Osteocyte (in vitro differentiated cells): ENCODE data around the gene RBM26. TPM values are rescaled to one million over a fixed set of nuclear protein-coding genes. Genes with fewer than 3 reads are reported as not detected.

Experiments
- DNase-seq: peaks from one replicate; pipeline ENCODE4 v3.0.0; 2021; ENCODE audit warnings: mixed read lengths; ENCODE audit not compliant: unreplicated experiment; ENCODE audit errors: extremely low spot score
- H3K27ac Mint-ChIP-seq: one replicate; pipeline ENCODE4 v1.8.0; 2021; ENCODE audit warnings: mild to moderate bottlenecking, mixed read lengths; ENCODE audit not compliant: unreplicated experiment
- H3K27me3 Mint-ChIP-seq: one replicate; pipeline ENCODE4 v1.8.0; 2021; ENCODE audit warnings: mixed read lengths; ENCODE audit not compliant: unreplicated experiment
- H3K36me3 Mint-ChIP-seq: one replicate; pipeline ENCODE4 v1.8.0; 2021; ENCODE audit warnings: mixed read lengths; ENCODE audit not compliant: unreplicated experiment
- H3K4me1 Mint-ChIP-seq: one replicate; pipeline ENCODE4 v1.8.0; 2021; ENCODE audit warnings: mixed read lengths; ENCODE audit not compliant: unreplicated experiment
- H3K4me3 Mint-ChIP-seq: one replicate; pipeline ENCODE4 v1.8.0; 2021; ENCODE audit warnings: mild to moderate bottlenecking, moderate library complexity, mixed read lengths; ENCODE audit not compliant: unreplicated experiment
- H3K9me3 Mint-ChIP-seq: one replicate; pipeline ENCODE4 v1.8.0; 2021; ENCODE audit warnings: mixed read lengths; ENCODE audit not compliant: unreplicated experiment
- total RNA-seq: library from RNA; stranded (reverse); gene quantifications from 2 replicates; pipeline ENCODE4 v1.2.1, GENCODE V29; 2021
- TF ChIP-seq, protein P1 (sequence below): fragments of 200-600 bp; sonication (generic); IDR thresholded peaks from 2 replicates; pipeline ENCODE4 v1.5.0; 2021; ENCODE audit warnings: antibody characterized with exemption, mild to moderate bottlenecking, moderate library complexity

Gene RBM26
- total RNA-seq, 1 donor from 2014 or later: 38.3 TPM

GRCh38 chr13:79398915-79399314, 7.1 kb downstream of the RBM26 start:
- no peak for DNase-seq
- Mint-ChIP-seq H3K9me3 (peaks cover 12% of the 10 kb centered on the region), H3K27ac (no peak overlapping the region), H3K27me3 (no peaks in the 10 kb centered on the region), H3K4me3 (no peak overlapping the region), H3K36me3 (peaks cover 42% of the 10 kb centered on the region), H3K4me1 (peaks cover 14% of the 10 kb centered on the region)
- TF ChIP-seq, protein P1, sequence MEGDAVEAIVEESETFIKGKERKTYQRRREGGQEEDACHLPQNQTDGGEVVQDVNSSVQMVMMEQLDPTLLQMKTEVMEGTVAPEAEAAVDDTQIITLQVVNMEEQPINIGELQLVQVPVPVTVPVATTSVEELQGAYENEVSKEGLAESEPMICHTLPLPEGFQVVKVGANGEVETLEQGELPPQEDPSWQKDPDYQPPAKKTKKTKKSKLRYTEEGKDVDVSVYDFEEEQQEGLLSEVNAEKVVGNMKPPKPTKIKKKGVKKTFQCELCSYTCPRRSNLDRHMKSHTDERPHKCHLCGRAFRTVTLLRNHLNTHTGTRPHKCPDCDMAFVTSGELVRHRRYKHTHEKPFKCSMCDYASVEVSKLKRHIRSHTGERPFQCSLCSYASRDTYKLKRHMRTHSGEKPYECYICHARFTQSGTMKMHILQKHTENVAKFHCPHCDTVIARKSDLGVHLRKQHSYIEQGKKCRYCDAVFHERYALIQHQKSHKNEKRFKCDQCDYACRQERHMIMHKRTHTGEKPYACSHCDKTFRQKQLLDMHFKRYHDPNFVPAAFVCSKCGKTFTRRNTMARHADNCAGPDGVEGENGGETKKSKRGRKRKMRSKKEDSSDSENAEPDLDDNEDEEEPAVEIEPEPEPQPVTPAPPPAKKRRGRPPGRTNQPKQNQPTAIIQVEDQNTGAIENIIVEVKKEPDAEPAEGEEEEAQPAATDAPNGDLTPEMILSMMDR: no peak

GRCh38 chr13:79398127-79398526, 7.9 kb downstream of the RBM26 start:
- Mint-ChIP-seq H3K27me3 (no peaks in the 10 kb centered on the region), H3K4me1 (peaks cover 22% of the 10 kb centered on the region), H3K36me3 (peaks cover 42% of the 10 kb centered on the region)

DNA sequence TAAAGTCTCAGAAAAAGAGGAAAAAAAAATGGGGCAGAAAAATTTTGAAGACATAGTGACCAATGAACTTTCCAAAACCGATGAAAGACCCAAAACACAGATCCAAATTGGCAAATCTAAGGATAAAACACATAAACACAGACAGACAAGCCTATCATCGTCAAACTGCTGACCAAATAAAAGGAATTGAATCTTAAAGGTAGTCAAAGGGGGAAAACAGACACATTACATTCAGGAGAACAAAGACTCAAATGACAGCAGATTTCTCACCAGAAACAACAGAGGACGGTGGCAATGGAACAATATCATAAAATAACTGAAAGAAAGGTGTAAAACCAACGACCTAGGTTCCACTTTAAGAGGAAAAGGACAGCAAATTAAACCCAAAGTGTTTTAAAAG, 10.2 kb downstream of the RBM26 start:
- H3K9me3 Mint-ChIP-seq: peaks cover 12% of the 10 kb centered on the region
- no peak overlapping the region for H3K4me3 Mint-ChIP-seq
- no peak overlapping the region for H3K27ac Mint-ChIP-seq
- TF ChIP-seq, protein P1: no peak
- H3K36me3 Mint-ChIP-seq: peaks cover 39% of the 10 kb centered on the region
- H3K4me1 Mint-ChIP-seq: peaks cover 32% of the 10 kb centered on the region
- no peaks in the 10 kb centered on the region for H3K27me3 Mint-ChIP-seq
- no peak for DNase-seq

More at GRCh38 chr13:79398127-79398526, 7.9 kb downstream of the RBM26 start:
- DNase-seq: no peak
- H3K4me3 Mint-ChIP-seq: no peak overlapping the region
- H3K27ac Mint-ChIP-seq: no peak overlapping the region
- H3K9me3 Mint-ChIP-seq: peaks cover 12% of the 10 kb centered on the region
- TF ChIP-seq, protein P1: no peak

DNA sequence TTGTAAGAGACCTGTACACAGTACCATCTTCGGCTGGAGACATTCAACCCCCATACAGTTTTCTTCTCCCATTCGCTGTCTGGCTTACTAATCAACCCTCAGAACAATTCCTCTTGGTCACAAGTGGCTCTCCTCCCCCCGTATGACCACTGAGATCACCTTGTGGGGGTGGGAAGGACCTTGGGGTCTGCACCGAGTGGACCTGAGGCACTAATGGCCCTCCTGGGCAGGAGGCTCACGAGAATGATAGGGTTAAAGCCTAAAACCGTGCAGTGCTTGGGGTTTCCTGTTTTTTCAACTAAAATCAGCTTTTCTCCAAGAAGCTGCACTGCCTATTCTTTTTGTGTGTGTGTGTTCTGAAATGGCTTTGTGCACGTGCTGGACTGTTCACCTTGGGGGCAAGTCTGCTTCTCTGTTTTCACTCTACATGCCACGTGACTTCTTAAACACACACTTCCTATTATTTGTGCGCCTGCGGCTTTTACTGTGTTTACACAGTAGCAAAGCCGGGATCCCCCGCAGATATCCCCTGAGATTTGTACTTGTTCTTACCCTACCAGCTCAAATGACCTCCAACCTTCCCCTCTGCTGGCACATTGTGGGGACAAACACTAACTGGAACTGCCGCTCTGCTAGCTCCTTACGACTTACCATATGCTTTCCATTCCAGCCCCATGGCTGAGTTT, 12.3 kb downstream of the RBM26 start:
- Mint-ChIP-seq H3K36me3 (peaks cover 27% of the 10 kb centered on the region), H3K9me3 (peaks cover 12% of the 10 kb centered on the region), H3K27ac (peak overlapping the region; percentile 78), H3K27me3 (no peaks in the 10 kb centered on the region), H3K4me3 (peak overlapping the region; percentile 57), H3K4me1 (peaks cover 28% of the 10 kb centered on the region)
- DNase-seq: peak; percentile 87
- TF ChIP-seq, protein P1: no peak

GRCh38 chr13:79392882-79393563, 13.0 kb downstream of the RBM26 start:
- H3K9me3 Mint-ChIP-seq: peaks cover 12% of the 10 kb centered on the region
- H3K36me3 Mint-ChIP-seq: peaks cover 23% of the 10 kb centered on the region
- H3K27ac Mint-ChIP-seq: peak overlapping the region; percentile 78
- peak overlapping the region; percentile 57 for H3K4me3 Mint-ChIP-seq
- peaks cover 25% of the 10 kb centered on the region for H3K4me1 Mint-ChIP-seq
- no peaks in the 10 kb centered on the region for H3K27me3 Mint-ChIP-seq
- DNase-seq: no peak
- TF ChIP-seq, protein P1: no peak
